ENCODE results near the gene LHFPL4. TPM values are rescaled to one million over a fixed set of nuclear protein-coding genes. Genes with fewer than 3 reads are reported as not detected.

Gene LHFPL4
- polyA plus RNA-seq, 2 of the 4 experiments (the other 2 are of a cell fraction), result 0.08 to 0.39 TPM

DNA sequence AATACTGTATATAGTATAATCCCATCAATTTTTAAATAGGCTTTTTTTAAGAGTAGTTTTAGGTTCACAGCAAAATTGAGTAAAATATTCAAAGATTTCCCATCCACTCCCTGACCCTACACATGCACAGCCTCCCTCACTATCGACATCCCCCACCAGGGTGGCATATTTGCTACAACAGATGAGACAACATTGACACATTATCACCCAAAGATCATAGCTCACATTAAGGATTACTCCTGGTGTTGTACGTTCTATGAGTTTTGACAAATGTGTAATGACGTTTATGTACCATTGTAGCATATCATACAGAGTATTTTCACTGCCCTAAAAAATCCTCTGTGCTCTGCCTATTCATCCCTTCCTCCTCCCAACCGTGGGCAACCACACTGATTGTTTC lies 39.3 kb downstream of the LHFPL4 start:
- H3K27ac ChIP-seq, result no peak overlapping the region
- H3K4me2 ChIP-seq, result no peak overlapping the region
- 12% methylated on average over 4 of the region's 4 CpGs for WGBS (ENCODE audit: missing lambda C conversion rate)
- ChIA-PET CTCF (interaction anchor here (2.8 kb wide), 1 partner anchor 11 kb away, joined by 10 read pairs; no protein-coding TSS in a partner anchor), POLR2A (no interaction called here)
- no peaks in the 10 kb centered on the region for H3K4me1 ChIP-seq
- no peak for ATAC-seq
- FAIRE-seq, result no peak
- H3K9me3 ChIP-seq, result no peaks in the 10 kb centered on the region
- H3K4me3 ChIP-seq, result no peak overlapping the region
- no peak for DNase-seq (ENCODE audit: low read depth in 1 of 2, low spot score in 1 of 2)
- no peak for TF ChIP-seq RARB (CRISPR knock-in tag; IDR thresholded peaks at IDR 0.05)
- TF ChIP-seq TFCP2L1 (CRISPR knock-in tag; IDR thresholded peaks at IDR 0.05), result no peak
- no peak for TF ChIP-seq POLR2AphosphoS2 (conservative IDR thresholded peaks at IDR 0.05; ENCODE audit: low read length)
- TF ChIP-seq KDM5A (IDR thresholded peaks at IDR 0.05), result no peak
- no peak for TF ChIP-seq TP53 (CRISPR knock-in tag; IDR thresholded peaks at IDR 0.05)
- TF ChIP-seq PHF8 (IDR thresholded peaks at IDR 0.05; ENCODE audit: borderline replicate concordance, low read depth), result no peak
- no peak for TF ChIP-seq SREBF2 (IDR thresholded peaks at IDR 0.05)
- TF ChIP-seq NR3C1 (IDR thresholded peaks at IDR 0.05), result no peak
- no peak for TF ChIP-seq CHD4 (IDR thresholded peaks at IDR 0.05; ENCODE audit: borderline replicate concordance)
- no peak for TF ChIP-seq GATA3 (IDR thresholded peaks at IDR 0.05; ENCODE audit: borderline replicate concordance)
- TF ChIP-seq, protein P1, sequence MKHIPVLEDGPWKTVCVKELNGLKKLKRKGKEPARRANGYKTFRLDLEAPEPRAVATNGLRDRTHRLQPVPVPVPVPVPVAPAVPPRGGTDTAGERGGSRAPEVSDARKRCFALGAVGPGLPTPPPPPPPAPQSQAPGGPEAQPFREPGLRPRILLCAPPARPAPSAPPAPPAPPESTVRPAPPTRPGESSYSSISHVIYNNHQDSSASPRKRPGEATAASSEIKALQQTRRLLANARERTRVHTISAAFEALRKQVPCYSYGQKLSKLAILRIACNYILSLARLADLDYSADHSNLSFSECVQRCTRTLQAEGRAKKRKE (CRISPR knock-in tag; IDR thresholded peaks at IDR 0.05; ENCODE audit: low read depth), result no peak
- no peak for TF ChIP-seq ESRRA (IDR thresholded peaks at IDR 0.05; ENCODE audit: borderline replicate concordance, low read length)
- TF ChIP-seq, protein P2, sequence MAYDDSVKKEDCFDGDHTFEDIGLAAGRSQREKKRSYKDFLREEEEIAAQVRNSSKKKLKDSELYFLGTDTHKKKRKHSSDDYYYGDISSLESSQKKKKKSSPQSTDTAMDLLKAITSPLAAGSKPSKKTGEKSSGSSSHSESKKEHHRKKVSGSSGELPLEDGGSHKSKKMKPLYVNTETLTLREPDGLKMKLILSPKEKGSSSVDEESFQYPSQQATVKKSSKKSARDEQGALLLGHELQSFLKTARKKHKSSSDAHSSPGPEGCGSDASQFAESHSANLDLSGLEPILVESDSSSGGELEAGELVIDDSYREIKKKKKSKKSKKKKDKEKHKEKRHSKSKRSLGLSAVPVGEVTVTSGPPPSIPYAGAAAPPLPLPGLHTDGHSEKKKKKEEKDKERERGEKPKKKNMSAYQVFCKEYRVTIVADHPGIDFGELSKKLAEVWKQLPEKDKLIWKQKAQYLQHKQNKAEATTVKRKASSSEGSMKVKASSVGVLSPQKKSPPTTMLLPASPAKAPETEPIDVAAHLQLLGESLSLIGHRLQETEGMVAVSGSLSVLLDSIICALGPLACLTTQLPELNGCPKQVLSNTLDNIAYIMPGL (CRISPR knock-in tag; IDR thresholded peaks at IDR 0.05; ENCODE audit: borderline replicate concordance), result no peak
- no peak for TF ChIP-seq CEBPB (IDR thresholded peaks at IDR 0.05)

DNA sequence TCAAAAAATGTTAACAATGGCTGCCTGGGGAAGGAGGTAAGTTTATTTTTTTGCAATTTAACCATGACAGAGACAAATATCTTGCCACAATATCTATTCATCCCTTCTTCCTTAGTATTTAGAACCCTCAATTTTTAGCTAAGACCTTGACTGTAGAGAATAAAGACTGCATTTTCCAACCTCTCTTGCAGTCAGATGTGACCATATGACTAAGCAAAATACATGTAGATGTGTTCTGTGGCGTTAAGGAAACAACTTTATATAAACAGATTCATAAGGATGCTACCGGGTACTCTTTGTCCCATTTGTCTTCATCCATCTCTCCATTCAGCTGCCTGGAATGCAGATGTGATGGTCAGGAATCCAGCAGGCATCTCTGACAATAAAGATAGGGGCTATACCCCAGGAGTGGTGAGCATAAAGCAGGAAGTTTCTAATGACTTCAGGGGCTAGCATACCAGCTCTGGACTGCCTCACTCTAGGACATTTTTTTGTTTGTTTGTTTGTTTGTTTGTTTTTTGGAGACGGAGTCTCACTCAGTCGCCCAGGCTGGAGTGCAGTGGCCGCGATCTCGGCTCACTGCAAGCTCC lies 41.1 kb downstream of the LHFPL4 start:
- peak in 1 of 2 experiments; percentile 17 for DNase-seq (ENCODE audit: low read depth in 1 of 2, low spot score in 1 of 2)
- FAIRE-seq, result no peak
- POLR2A ChIA-PET, result no interaction called here
- Histone ChIP-seq H3K4me1 (no peaks in the 10 kb centered on the region), H3K9me3 (no peaks in the 10 kb centered on the region), H3K27ac (0 out of 6 replicates have a peak overlapping the region, but pooled peaks of 1 of the 2 experiments have one; percentile 41), H3K4me2 (no peak overlapping the region), H3K4me3 (no peak overlapping the region)
- TF ChIP-seq MAFK (IDR thresholded peaks at IDR 0.05; ENCODE audit: partially characterized antibody) (peak; percentile 20), RARB (CRISPR knock-in tag; IDR thresholded peaks at IDR 0.05) (no peak)
- CTCF ChIA-PET, result interaction anchor here (3.3 kb wide), 1 partner anchor 10 kb away, joined by 18 read pairs; no protein-coding TSS in a partner anchor
- peak in 1 of 2 experiments; percentile 47; a peak in 1 of 6 replicates for ATAC-seq
- WGBS (ENCODE audit: missing lambda C conversion rate), result 55% methylated on average over 7 of the region's 7 CpGs

DNA sequence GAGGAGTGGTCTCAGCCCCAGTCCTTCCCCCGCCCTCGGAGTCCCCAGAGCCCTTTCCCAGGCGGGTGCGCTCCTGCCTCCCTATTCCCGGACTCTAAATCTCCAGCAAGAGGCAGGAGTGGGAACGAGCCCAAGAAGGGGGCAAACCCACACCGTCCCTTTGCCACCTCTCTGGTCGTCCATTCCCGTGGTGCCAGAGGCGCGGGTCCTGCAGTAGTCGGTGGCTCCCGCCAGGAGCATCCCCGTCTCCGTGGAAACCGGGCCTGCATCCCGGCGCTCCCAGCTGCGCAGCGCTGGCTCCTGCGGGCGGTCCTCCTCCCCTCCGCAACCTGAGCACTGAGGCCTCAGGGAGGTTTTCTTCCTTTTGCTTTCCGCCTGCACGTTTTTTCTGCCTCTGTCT lies 44.8 kb downstream of the LHFPL4 start:
- TF ChIP-seq MAFK (IDR thresholded peaks at IDR 0.05; ENCODE audit: partially characterized antibody) (no peak), PBX3 (IDR thresholded peaks at IDR 0.05) (no peak), RARB (CRISPR knock-in tag; IDR thresholded peaks at IDR 0.05) (no peak), TFCP2L1 (CRISPR knock-in tag; IDR thresholded peaks at IDR 0.05) (no peak), ZC3H11A (IDR thresholded peaks at IDR 0.05) (no peak), CBX2 (IDR thresholded peaks at IDR 0.05; ENCODE audit: borderline replicate concordance, low read depth) (no peak), EP300 (IDR thresholded peaks at IDR 0.05) (no peak), HOXB13 (CRISPR knock-in tag; IDR thresholded peaks at IDR 0.05; ENCODE audit: low read depth) (no peak), MAZ (IDR thresholded peaks at IDR 0.05; ENCODE audit: borderline replicate concordance, low read depth, low read length) (no peak), HOXB5 (CRISPR knock-in tag; IDR thresholded peaks at IDR 0.05) (no peak), PHF8 (IDR thresholded peaks at IDR 0.05; ENCODE audit: borderline replicate concordance, low read depth) (no peak), NFE2L2 (conservative IDR thresholded peaks at IDR 0.05; ENCODE audit: low read length) (no peak)
- TF ChIP-seq, protein P2 (CRISPR knock-in tag; IDR thresholded peaks at IDR 0.05; ENCODE audit: borderline replicate concordance), result no peak
- TF ChIP-seq, protein P3, sequence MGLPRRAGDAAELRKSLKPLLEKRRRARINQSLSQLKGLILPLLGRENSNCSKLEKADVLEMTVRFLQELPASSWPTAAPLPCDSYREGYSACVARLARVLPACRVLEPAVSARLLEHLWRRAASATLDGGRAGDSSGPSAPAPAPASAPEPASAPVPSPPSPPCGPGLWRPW (IDR thresholded peaks at IDR 0.05), result no peak
- TF ChIP-seq, protein P4, sequence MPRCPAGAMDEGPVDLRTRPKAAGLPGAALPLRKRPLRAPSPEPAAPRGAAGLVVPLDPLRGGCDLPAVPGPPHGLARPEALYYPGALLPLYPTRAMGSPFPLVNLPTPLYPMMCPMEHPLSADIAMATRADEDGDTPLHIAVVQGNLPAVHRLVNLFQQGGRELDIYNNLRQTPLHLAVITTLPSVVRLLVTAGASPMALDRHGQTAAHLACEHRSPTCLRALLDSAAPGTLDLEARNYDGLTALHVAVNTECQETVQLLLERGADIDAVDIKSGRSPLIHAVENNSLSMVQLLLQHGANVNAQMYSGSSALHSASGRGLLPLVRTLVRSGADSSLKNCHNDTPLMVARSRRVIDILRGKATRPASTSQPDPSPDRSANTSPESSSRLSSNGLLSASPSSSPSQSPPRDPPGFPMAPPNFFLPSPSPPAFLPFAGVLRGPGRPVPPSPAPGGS (IDR thresholded peaks at IDR 0.05), result no peak
- ATAC-seq (peak; percentile 43 to 46; a peak in 3 of 6 replicates), DNase-seq (ENCODE audit: low read depth in 1 of 2, low spot score in 1 of 2) (no peak), FAIRE-seq (no peak)
- WGBS (ENCODE audit: missing lambda C conversion rate), result 47% methylated on average over 24 of the region's 25 CpGs
- Histone ChIP-seq H3K4me1 (no peaks in the 10 kb centered on the region), H3K27ac (no peak overlapping the region), H3K4me3 (no peak overlapping the region), H3K4me2 (no peak overlapping the region), H3K9me3 (no peaks in the 10 kb centered on the region)
- ChIA-PET CTCF (interaction anchor here (0.6 kb wide), 1 partner anchor 768 kb away, joined by 3 read pairs; no protein-coding TSS in a partner anchor), POLR2A (no interaction called here)
